ENCODE results near the gene RAC3.

- no peak for TF ChIP-seq ZNF274 (IDR thresholded peaks at IDR 0.05; ENCODE audit: low read depth, low read length)
- no peak for TF ChIP-seq YY1 (IDR thresholded peaks at IDR 0.05; ENCODE audit: insufficient read depth, insufficient read length)
- no peak for TF ChIP-seq SUZ12 (IDR thresholded peaks at IDR 0.05; ENCODE audit: extremely low read depth, insufficient read depth, insufficient read length)
These were observed 33.3 kb upstream of the RAC3 start for GRCh38 chr17:81998212-81998611.
